Measurements from ENCODE around the gene LIN28A.

GRCh38 chr1:26368486-26368885 lies 42.1 kb upstream of the LIN28A start:
- TF ChIP-seq YY1 (IDR thresholded peaks at IDR 0.05; ENCODE audit: insufficient read depth, insufficient read length) = no peak
- TF ChIP-seq SUZ12 (IDR thresholded peaks at IDR 0.05; ENCODE audit: extremely low read depth, insufficient read depth, insufficient read length) = no peak
- TF ChIP-seq ZNF274 (IDR thresholded peaks at IDR 0.05; ENCODE audit: low read depth, low read length) = no peak

Data from NT2/D1 (cell line).